Right lobe of liver (tissue), 6 donors: Measurements from ENCODE around the gene PTPRN. TPM values are rescaled to one million over a fixed set of nuclear protein-coding genes. Genes with fewer than 3 reads are reported as not detected.
A peak's percentile ranks its signal among the peaks of the same experiment; 100 is the strongest.

Experiments used
- ATAC-seq, 4 donors: fragments of 200-7000 bp; cut with Tn5 transposase; one replicate each; pipeline ENCODE4 v1.9.1; 2020; ENCODE audit warnings: mild to moderate bottlenecking in 4 of 4, moderate library complexity in 4 of 4
- DNase-seq, 3 donors: peaks; one replicate each; pipeline ENCODE4 v3.0.0-alpha.2; 2020
- H3K27ac ChIP-seq, 3 donors: fragments of 200-600 bp; one replicate each; pipeline ENCODE4 v1.8.0; 2022
- H3K27me3 ChIP-seq, 2 donors: fragments of 200-600 bp; one replicate each; pipeline ENCODE4 v1.8.0; 2022
- H3K36me3 ChIP-seq, 4 donors: fragments of 200-600 bp; sonication (generic) in 1 of 4; one replicate each; pipeline versions ENCODE4 v1.5.1 to v1.8.0; 2017 to 2022; ENCODE audit warnings: control low read depth in 1 of 4
- H3K4me1 ChIP-seq, 4 donors: fragments of 200-600 bp; sonication (generic) in 1 of 4; one replicate each; pipeline versions ENCODE4 v1.5.1 to v1.8.0; 2017 to 2022; ENCODE audit warnings: control low read depth in 1 of 4
- H3K4me3 ChIP-seq, 3 donors: fragments of 200-600 bp; one replicate each; pipeline ENCODE4 v1.8.0; 2022
- H3K9me3 ChIP-seq, 4 donors: fragments of 200-600 bp; sonication (generic) in 1 of 4; one replicate each; pipeline versions ENCODE4 v1.5.1 to v1.8.0; 2017 to 2022; ENCODE audit warnings: control low read depth in 1 of 4
- CTCF ChIP-seq, 4 donors: fragments of 200-600 bp in 3 of 4; fragments of 450-650 bp in 1 of 4; IDR thresholded peaks; one replicate each; pipeline versions ENCODE4 v1.5.1 to v1.8.0; 2016 to 2022; ENCODE audit warnings: antibody characterized with exemption in 4 of 4, mild to moderate bottlenecking in 2 of 4
- POLR2A ChIP-seq: fragments of 450-650 bp; IDR thresholded peaks from one replicate; pipeline ENCODE4 v1.6.1; 2017; ENCODE audit warnings: antibody characterized with exemption, mild to moderate bottlenecking
- WGBS: methylation state at CpG from one replicate; pipeline ENCODE4 v1.1.6; 2018; ENCODE audit warnings: low coverage, low lambda C conversion rate; ENCODE audit not compliant: insufficient coverage; ENCODE audit errors: missing lambda C conversion rate; 5-methylcytosine and 5-hydroxymethylcytosine counted together
- intact Hi-C, 2 donors: fragments of 100-400 bp; cut with DNase I; formaldehyde crosslinking; loops; one replicate each; pipeline versions ENCODE4 v1.11.2 to v1.14.1; 2022
- total RNA-seq, 6 experiments: library from RNA; depleted of rRNA in 2 of 6; stranded (reverse); fragments of >200 nt in 2 of 6; fragmentation: NEBNext Ultra II Directional in 3 of 6; extraction: Animal tissue kit (Norgen Biotek cat#: 25700) in 3 of 6; gene quantifications; one replicate each; pipeline versions ENCODE4 v1.1.0 to v1.2.4, GENCODE V29; 2016 to 2023
- donor health status: DM: no; HTN: yes; CAD: no.
- donor health status: DM: no; HTN: no; CAD: no.
- donor health status: DM: no; HTN: no; CAD: no.
- donor health status: DM: no; HTN: yes; CAD: no.
- donor health status: DM: no; HTN: yes; CAD: no.

The PTPRN gene
- total RNA-seq, 6 experiments from 2014 or later: 0.31 TPM; not detected in 5

GRCh38 chr2:219272995-219273394 is 36.2 kb downstream of the PTPRN start:
- DNase-seq: no peak
- Histone ChIP-seq H3K4me3 (no peak overlapping the region), H3K27me3 (no peaks in the 10 kb centered on the region), H3K36me3 (no peaks in the 10 kb centered on the region), H3K9me3 (no peaks in the 10 kb centered on the region), H3K27ac (no peak overlapping the region), H3K4me1 (peaks cover 0 to 18% (median 8%) of the 10 kb centered on the region in 4 donors)
- intact Hi-C loops: no loop called here
- TF ChIP-seq POLR2A (no peak), CTCF (IDR thresholded peaks at IDR 0.05) (no peak)
- WGBS: 72% methylated on average over 2 of the region's 2 CpGs
- ATAC-seq: peak in 1 of 4 donors; percentile 38

DNA sequence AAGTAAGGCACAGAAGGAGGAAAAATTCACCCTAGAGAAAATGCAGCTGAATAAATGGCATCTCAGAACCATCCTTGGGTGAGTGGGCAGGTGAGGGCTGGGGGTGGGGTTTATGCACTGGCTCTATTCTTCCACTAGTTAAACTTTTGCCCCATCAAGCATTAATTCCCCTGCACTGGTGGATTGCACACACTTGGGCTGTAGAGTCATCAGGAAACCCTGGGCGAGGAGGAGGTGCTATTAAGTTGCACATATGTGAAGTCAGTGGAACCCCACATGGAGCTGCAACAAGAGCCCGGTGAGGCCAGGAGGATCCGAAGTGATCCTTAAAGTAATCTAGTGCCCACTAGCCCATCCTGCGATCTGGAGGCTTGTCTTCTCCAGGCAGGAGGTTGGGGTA is 36.8 kb downstream of the PTPRN start:
- H3K4me1 ChIP-seq: peaks cover 0 to 16% (median 7%) of the 10 kb centered on the region in 4 donors
- no peak overlapping the region for H3K27ac ChIP-seq
- intact Hi-C loops: no loop called here
- no peaks in the 10 kb centered on the region for H3K9me3 ChIP-seq
- H3K27me3 ChIP-seq: no peaks in the 10 kb centered on the region
- ATAC-seq (no peak), DNase-seq (peak in 1 of 3 donors; percentile 6)
- TF ChIP-seq CTCF (IDR thresholded peaks at IDR 0.05) (no peak), POLR2A (no peak)
- no peak overlapping the region for H3K4me3 ChIP-seq
- WGBS: no CpG with 5 or more reads among the region's 4 CpGs
- H3K36me3 ChIP-seq: no peaks in the 10 kb centered on the region

- H3K4me1 ChIP-seq: peaks cover 0 to 16% (median 7%) of the 10 kb centered on the region in 4 donors
- H3K27me3 ChIP-seq: no peaks in the 10 kb centered on the region
- H3K27ac ChIP-seq: no peak overlapping the region
- intact Hi-C loops: no loop called here
- H3K4me3 ChIP-seq: no peak overlapping the region
- H3K9me3 ChIP-seq: no peaks in the 10 kb centered on the region
- DNase-seq: peak in 1 of 3 donors; percentile 9
- TF ChIP-seq POLR2A: no peak
- TF ChIP-seq CTCF (IDR thresholded peaks at IDR 0.05): no peak
- no peaks in the 10 kb centered on the region for H3K36me3 ChIP-seq
- no CpG with 5 or more reads among the region's 2 CpGs for WGBS
- ATAC-seq: no peak
These were observed 38.2 kb downstream of the PTPRN start for GRCh38 chr2:219271021-219271420.

- Histone ChIP-seq H3K4me3 (no peak overlapping the region), H3K27ac (peak overlapping the region in 1 of 3 donors; percentile 55), H3K4me1 (peaks cover 0 to 16% (median 7%) of the 10 kb centered on the region in 4 donors), H3K36me3 (no peaks in the 10 kb centered on the region), H3K27me3 (no peaks in the 10 kb centered on the region), H3K9me3 (no peaks in the 10 kb centered on the region)
- ATAC-seq: peak; percentile 55 to 72 (median 64)
- 27% methylated on average over 4 of the region's 5 CpGs for WGBS
- intact Hi-C loops: no loop called here
- peak in 1 of 3 donors; percentile 63 for DNase-seq
- TF ChIP-seq POLR2A (no peak), CTCF (IDR thresholded peaks at IDR 0.05) (no peak)
These were observed 39.2 kb downstream of the PTPRN start for GRCh38 chr2:219270055-219270372.
